T follicular helper cell (primary cell): ENCODE measurements around the gene CDK11A.
A peak's percentile ranks its signal among the peaks of the same experiment; 100 is the strongest.

Source experiments
- DNase-seq: peaks from one replicate; pipeline ENCODE4 v3.0.0-alpha.2; 2020; ENCODE audit warnings: low read depth
- total RNA-seq, 2 experiments: gene quantifications; one replicate each; lab custom pipeline; 2026; lab: John Stamatoyannopoulos, UW

CDK11A gene
- 2.2 to 5.5 reads per million in 2 experiments for total RNA-seq

GRCh38 chr1:1724035-1724864, at the start of gene CDK11A:
TSS of gene CDK11A (minus strand) at chr1:1724357. CDS start at chr1:1722818, 1,539 bp downstream.
- DNase-seq, result peak; percentile 100

DNA sequence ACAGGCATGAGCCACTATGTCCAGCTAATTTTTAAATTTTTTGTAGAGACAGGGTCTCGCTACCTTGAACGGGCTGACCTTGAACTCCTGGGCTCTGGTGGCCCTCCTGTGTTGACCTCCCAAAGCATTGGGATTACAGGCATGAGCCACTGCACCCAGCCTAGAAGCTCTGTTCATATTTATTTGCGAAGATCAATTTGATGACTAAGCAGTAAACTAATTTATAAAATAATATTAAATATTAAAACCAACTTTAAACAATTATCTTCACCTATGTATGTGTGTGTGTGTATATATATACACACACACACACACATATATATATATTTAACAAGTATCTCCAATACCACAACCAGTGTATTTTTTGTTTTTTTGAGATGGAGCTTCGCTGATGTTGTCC, 49.7 kb upstream of the CDK11A start:
- DNase-seq, result no peak

DNA sequence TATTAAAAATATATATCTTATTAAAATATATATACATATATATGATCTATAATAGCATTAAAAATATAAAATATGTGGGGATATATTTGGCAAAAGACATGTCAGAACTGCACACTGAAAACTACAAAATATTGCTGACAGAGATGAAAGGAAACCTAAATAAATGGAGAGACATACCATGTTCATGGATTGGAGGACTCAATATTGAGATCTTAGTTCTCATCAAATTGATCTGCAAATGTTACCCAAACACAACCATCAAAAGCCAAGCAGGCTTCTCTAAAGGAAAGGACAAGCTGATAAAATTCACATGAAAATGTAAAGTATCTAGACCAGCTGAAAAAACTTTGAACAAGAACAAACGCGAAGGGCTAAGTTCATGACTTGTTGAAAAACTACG, 46.9 kb upstream of the CDK11A start:
- DNase-seq, result no peak

DNA sequence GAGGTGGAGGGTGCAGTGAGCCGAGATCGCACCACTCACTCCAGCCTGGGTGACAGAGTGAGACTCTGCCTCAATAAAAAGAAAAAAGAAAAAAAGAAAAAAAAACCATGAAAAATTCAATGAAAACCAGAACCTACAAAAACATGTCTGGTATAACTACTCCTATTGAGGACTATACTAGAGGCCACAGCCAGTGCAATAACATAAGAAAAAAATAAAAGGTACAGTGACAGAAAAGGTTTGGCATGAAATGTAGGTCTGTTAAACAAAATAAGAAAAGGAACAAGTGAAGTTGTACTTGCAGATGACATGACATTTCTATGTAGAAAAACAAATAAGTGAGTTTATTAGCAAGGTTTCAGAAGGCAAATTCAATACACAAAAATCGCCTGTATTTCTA, 45.9 kb upstream of the CDK11A start:
- DNase-seq, result no peak

DNA sequence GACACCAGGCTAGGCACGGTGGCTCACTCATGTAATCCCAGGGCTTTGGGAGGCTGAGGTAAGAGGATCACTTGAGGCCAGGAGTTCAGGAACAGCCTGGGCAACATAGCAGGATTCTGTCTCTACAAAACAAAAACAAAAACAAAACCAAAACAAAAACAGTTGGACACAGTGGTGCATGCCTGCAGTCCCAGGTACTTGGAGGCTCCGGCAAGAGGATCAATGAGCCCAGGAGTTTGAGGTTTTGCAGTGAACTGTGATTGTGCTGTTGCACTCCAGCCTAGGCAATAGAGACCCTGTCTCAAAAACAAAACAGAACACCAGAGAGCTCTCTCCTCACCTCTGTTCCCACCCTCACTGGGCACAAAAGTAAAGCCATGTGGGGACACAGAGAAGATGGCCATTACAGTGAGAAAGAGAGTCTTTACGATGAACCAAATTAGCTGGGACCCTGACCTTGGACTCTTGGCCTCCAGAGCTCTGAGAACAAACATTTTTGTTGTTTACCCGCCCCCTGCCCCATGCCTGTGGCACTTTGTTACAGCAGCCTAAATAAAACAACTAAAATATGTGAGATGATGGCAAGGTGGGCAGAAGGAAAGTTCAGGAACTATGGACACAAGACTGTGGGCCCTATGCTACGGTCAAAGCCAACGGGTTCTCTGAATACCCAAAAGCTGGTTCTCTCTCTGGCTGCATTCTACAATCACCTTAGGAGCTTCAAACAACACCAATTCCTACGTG, 44.3 kb upstream of the CDK11A start:
- DNase-seq, result no peak

- DNase-seq, result no peak
Measured at GRCh38 chr1:1764876-1765470, 40.8 kb upstream of the CDK11A start.

DNA sequence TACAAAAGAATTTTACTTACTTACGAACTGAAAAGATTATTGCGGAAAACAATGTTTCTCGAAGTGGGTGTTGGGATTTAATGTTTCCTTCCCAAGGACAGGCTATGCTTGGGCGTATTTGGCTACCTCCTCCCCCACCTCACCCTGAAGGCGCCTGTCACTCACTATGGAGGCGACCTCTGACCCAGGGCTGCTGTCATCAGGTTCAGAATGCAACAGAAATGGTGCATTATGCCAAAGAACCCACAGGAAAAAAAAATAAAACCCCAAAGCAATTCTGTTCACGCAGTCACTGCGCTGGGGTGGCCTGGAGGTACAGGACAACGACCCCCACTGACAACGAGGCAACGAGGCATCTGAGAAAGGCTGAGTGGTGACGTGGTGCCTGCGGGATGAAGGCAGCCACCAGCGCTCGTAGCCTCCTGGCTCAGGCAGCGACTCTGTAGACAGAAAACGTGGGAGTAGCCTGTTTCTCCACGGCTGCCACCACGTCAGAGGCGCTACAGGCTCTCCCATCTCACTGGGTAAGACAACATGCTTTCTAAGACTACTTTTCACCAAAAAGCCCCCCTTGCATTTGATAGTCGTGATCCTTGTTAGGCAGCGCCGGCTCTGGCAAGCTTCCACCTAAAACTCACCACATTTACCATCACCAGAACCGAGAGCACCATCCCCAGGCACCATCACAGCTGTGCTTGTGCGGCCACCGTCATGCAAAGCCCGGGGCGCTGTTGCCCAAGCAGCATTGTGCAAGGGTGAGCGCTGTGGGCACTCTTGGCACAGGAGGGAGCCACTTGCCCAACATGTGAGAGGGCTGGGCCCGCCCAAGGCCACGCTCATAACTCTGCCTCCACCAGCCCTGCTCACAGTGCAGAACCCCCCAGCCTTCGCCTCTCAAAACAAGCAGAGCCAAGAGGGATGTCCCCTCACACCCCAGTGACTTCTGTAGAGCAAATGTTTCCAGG, 39.8 kb upstream of the CDK11A start:
- no peak for DNase-seq

- no peak for DNase-seq
Measured at GRCh38 chr1:1761504-1762376, 37.6 kb upstream of the CDK11A start.

- DNase-seq, result no peak
Measured at GRCh38 chr1:1760715-1761114, 36.6 kb upstream of the CDK11A start.

GRCh38 chr1:1760345-1760650, 36.1 kb upstream of the CDK11A start:
- no peak for DNase-seq

DNA sequence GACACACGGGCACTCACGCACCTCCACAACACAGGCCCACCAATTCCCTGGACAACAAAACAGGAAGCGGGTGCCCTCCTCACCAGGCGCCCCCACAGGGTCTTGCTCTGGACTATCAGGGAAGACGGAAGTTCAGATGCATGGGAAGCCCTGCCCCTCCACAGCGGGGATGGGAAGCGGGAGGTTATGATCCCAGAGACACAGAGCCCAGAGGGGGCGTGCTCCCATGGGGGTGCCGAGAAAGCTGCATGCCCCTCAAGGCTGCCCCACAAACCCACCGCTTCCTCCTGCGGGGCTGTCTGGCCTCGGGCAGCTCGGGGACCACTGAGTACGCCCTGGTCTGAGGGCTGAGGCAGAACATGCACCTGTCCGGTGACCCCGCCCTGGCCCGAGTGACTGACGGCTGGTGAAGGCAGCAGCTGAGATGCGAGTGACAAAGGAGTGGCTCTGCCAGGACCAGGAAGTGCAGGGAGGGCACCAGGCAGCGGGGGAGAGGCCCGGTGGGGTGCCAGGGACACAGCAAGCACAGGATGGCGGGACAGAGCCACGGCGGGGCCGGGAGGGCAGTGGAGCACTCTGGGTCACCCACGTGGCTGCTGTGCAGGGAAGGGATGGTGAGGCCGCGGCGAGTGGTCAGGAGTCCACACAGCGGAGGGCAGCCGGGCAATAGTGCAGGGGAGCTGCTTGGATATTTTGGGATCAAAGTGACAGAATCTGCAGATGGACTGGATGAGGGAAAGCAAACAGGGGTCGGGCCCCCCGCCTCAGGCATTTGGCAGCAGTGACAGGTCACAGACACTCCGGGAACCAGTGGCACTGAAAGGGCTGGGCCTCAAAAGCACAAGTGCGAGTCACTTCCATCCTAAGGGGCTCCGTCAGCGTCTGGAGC, 35.5 kb upstream of the CDK11A start:
- DNase-seq, result no peak

DNA sequence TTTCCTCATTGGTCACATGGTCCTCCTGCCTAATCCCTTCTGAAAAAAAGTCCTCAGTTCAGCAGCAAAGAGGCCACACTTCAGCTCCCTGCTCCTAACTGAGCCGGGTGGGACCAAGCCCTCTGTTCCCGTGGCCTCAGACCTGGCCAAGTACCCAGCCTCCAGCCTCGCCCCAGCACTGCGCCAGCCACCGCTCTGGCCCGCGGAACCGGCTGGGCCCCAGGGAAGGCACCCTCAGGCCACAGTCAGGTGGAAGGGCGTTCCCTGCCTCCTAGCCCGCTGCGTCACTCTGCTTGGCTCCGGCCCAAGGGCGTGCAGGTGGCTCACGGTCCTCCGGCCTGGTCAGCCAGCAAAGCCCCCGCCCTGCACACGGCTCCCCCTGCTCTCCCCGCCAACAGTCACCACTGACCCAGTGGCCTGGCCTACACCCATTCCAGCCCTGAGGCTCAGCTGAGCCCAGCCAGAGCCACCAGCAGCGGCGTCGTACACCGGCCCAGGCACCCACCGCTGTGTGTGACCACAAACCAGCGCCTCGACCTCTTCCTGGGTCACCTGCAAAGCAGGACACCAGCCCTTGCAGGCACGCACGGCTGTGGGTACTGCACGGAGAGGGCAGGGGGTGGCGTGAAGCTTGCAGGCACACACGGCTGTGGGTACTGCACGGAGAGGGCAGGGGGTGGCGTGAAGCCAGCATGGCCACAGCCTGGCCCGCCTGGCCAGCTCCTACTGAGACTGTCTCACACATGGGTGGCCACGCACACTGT, 34.7 kb upstream of the CDK11A start:
- no peak for DNase-seq

DNA sequence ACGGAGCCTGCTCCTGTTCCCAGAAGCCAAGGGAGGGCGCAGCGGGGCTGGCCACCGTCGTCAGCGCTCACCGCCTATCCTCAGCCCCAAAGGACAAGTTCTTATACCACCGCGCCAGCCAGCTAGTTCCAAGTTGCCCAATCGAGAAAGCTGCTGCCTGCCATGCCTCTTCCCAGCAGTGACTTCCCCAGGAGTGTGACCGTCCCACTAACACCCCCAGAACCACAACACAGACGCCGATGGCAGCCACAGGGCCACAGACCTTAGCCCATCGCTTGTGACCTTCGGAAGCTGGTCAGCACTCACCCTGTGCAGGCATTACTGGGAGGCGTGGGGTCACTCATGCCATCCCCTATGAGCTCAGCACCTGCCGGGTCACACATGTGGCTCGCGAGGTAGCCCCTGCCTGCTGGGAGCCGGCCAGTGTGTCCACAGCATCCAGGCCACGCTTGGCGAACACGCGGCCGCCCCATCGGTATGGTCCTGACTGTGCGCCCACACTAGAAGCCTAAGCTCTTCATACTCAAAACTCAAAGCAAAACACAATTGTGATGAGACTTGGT, 34.0 kb upstream of the CDK11A start:
- DNase-seq, result no peak

DNA sequence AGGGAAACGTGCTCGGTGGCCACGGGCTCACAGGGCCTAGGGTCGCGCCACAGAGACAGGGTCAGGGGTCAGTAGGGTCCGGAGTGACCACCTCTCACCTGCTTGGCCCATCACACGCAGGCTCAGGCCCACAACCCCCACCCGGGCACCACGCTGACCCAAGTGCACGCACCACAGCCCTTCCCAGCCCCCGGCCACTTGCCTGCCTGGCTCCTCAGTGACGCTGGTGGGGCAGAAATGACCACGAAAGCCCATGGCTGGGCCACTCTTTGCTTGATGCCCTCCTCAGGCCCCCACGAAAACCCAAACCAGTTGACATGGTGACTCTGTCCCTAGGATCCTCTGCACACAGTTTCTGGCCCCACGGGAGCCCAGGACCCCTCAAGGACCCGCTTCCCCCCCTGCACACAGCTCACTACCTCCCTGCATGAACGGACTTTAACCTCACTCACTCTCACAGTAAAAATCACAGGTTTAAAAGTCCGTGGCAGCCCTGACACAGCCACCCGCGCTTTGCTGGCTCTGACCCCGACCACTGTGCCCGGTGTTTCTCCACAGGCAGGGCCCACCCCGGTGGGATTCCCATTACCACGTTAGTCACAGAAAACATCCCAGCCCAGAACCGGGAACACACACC, 33.4 kb upstream of the CDK11A start:
- no peak for DNase-seq

DNA sequence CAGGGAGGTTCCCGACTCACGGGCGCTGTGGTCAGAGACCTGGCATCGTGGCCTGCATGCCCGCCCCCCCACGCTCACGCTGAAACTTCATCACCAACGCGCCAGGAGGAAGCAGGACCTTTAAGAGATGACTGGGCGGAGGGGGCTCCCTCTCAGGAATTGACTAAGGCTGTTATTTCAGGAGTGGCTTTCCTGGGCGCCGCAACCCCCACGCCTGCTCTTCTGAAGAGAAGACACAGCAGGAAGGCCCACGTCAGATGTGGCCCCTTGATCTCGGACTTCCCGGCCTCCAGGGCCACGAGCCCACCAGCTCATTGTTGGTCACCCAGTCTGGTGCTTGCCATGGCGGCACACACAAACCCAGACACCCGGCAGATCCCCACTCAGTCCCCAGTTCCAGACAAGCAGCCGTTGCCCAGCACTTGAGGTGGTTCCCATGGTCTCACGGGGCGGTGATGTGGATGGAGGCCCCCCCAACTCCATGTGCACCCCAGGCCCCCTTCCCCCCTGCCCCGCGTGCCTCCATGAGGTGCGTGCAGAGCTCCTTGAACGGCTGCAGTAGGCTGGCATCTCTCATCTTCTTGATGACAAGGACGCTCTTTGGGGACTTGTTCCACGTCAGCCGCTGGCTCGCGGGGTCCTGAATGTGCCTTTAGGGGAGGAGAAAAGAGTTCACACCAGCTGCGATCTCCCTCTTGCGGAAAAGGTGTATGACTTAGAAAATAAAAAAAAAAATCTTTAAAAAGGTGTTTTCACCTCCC, 32.7 kb upstream of the CDK11A start:
- DNase-seq, result no peak

GRCh38 chr1:1755852-1756251, 31.7 kb upstream of the CDK11A start:
- DNase-seq, result no peak

DNA sequence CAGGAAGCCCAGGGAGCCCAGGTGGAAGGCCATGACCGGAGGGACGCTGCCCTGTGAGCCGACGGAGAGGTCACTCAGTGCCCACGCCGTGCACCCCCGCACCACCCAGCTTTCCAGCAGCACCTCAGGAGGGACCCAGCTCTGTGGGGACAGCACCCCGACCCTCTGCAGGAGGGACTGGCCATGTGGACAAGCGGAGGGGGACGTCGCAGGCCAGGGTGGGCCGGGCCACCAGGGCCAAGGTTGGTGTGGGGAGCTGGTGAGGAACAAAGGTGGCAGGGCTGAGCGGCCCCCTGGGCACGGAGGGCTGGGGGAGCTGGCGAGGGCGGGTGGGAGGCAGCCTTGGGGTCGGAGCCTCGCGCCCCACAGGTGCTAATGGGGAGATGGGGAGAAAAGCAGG, 31.3 kb upstream of the CDK11A start:
- no peak for DNase-seq
